Stimulated activated naive CD4-positive, alpha-beta T cell treated with Interleukin-2 at 50 U/mL for 16 hours (primary cell): Measurements from ENCODE around the gene AHI1.

Experiments
- DNase-seq: peaks from one replicate; lab custom pipeline; 2025; lab: John Stamatoyannopoulos, UW

The AHI1 gene

GRCh38 chr6:135325624-135326424 lies 171.7 kb downstream of the AHI1 start:
- no peak for DNase-seq

- no peak for DNase-seq
Observed at GRCh38 chr6:135324531-135324930, 173.0 kb downstream of the AHI1 start.

GRCh38 chr6:135323979-135324378 lies 173.6 kb downstream of the AHI1 start:
- no peak for DNase-seq

GRCh38 chr6:135323202-135323668 lies 174.3 kb downstream of the AHI1 start:
- no peak for DNase-seq

GRCh38 chr6:135322427-135323201 lies 174.9 kb downstream of the AHI1 start:
- DNase-seq: no peak

DNA sequence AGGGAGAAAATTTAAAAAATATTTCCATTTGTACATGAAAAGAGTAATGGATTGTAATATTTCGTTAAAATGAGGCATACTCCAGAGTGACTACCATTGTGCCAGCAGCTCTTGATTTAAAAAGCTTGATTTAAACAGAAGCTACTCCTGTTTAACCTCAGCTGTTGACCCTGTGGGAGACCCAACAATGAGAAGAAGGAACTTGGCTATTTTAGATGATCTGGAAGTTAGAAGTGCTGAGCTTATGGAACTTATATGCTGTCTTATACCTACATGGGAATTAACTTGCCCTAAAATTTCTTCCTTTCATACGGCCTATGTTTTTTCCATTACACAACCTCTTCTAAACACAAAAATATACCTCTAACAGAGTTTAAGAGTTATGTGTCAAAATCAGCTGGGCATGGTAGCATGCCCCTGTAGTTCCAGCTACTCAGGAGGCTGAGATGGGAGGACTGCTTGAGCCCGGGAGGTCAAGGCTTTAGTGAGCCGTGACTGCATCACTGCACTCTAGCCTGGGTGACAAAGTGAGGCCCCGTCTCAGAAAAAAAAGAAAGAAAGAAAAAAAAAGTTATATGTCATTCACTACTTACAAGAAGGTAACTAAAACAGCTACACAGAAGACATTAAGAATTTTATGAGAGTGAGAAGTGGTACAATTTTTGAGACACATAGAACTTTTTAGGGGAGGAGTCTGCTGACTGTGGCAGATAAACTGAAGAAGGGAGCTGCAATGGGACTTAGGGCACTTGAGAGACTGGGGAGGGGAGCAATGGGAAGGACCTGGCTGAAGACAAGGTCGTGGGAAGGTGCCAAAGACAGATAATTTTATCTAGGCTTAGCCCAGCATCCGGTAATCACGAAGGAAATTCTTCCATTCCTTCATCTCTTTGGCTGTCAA lies 176.6 kb downstream of the AHI1 start:
- DNase-seq: no peak

- DNase-seq: no peak
Observed at GRCh38 chr6:135319819-135320218, 177.7 kb downstream of the AHI1 start.

- DNase-seq: no peak
Observed at GRCh38 chr6:135318738-135319469, 178.6 kb downstream of the AHI1 start.

DNA sequence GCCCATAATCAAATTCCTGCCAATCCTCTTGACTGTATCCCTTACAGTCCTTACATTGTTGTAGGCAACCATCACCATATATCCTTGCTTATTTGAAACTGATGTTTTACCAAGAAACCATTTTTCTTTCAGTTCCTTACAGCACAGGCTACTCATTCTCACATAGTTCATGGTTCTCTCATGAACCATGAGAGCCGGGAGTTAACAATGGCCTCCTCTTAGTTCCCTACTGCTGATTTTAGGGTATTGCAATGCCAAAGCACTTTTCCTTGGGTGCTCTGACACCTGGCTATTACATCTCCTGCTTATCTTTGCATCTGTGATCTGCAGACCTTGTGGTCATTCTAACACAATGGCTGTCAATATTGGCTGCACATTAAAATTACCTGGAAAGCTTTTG lies 183.0 kb downstream of the AHI1 start:
- DNase-seq: no peak

DNA sequence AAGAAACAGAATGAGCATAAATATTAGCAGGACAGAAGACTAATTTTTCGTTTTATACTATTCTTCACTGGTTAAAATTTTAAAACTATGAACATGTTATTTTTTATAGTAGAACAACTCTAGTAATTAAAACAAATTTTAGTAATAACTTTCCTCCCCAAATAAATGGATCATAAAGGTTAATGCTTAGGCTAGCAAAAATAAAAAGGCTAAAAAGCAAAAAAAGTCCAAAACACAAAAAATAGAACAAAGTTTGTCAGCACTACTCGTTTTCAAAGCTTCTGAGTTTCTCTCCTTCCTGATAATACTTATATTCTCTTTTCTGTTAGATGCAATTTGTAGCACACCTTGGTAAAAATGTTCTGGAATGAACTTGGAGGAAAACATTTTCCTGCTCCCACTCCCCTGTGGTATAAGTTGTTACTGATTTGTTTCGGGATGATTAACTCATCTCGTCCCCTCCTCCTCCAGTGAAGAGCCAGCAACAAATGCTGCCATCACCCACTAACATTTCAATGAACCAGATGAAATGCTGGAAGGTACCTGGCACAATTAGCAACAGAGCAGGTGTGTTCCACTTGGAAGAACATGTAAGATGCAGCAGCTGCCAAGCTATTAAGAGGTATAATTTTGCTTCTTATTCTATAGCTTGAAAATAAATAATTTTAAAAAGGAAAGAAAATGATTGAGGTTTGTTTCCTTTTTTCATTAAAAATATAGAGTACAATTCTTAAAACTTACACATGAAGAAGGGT lies 185.9 kb downstream of the AHI1 start:
- no peak for DNase-seq

GRCh38 chr6:135310291-135310690 lies 187.2 kb downstream of the AHI1 start:
- no peak for DNase-seq

DNA sequence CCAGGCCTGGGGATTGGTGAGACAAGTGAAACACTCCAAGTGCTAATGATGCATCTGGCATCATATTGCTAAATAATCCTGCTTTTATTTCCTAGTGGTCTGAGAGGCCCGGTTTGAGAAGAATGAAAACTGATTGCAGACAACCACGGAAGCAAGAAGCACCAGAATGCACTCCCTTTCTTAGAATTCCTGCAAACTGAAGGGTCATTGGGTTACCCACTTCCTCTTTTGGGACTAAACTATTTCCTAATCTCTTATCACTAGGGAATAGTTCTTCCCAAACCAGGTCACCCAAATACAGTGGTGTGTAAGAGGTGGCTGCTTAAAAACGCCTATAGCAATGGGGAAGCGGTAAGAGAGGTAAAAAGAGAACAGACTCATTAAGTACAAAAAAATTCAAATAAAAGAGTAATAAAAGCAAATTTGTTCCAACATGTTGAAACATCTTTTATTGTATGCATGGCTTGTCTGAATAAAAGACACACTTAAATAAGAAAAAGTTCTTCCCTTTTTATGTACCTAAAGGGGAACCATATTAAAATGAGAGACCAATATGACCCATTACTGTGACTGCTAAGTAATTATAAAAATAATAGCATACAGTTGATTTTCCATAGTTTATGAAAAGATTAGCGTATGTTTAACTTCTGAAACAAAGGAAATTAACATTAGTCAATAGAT lies 190.7 kb downstream of the AHI1 start:
- no peak for DNase-seq

GRCh38 chr6:135306166-135306565 lies 191.4 kb downstream of the AHI1 start:
- no peak for DNase-seq

DNA sequence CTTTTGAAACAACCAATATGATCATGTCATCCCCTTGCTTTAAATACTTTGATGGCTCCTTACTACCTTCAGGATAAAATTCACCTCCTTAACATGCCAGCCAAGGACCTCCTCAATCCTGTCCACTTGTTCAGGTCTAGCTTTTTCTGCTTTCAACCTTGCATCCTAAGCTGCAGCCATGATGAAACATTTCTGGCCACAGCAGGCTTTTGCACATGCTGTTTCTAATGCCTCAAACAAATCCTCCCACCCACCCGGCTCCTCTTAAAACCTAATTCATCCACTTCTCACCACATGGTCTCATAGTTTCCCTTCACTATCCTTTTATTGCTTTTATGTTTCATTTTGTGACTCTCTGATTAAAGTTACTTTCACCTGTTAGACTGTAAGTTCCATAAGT lies 191.9 kb downstream of the AHI1 start:
- DNase-seq: no peak

GRCh38 chr6:135304883-135305282 lies 192.7 kb downstream of the AHI1 start:
- no peak for DNase-seq

DNA sequence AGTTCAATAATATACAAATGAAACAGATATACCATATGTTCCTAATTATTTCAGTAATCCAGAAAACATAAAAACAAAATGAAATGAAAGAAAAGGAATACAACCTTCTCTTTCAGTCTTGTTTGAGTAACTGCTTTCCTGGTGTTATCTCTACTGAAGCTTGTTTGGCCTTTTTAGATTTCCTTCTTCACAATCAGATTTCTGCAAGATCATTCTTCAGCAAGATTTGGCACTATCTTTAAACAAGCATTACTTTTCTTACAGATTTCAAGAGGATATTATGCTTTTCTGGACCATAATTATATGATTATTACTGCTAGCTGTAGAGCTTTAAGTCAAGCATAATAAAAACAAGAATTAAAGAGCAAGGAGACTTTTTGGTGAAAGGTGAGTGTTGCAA lies 196.2 kb downstream of the AHI1 start:
- no peak for DNase-seq

- no peak for DNase-seq
Observed at GRCh38 chr6:135300576-135300975, 197.0 kb downstream of the AHI1 start.

- DNase-seq: no peak
Observed at GRCh38 chr6:135299256-135299655, 198.3 kb downstream of the AHI1 start.

DNA sequence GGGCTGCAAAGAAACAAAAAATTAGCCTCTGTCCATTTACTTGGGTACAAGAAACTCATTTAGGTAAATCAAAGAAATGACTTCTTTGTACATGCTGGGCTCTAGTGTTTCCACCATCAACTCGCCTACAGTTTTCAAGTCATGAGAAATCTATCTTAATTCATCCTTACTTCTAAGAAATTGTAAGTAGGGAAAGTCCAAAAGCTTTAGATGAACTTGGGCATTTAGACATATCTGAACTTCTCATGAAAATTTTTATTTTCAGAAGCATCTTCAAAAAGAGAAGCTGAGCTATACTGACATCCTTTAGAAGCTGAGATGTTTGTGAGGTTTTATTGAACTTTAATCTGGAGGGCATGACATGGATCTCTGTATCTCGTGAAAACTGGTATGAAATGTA lies 199.1 kb downstream of the AHI1 start:
- no peak for DNase-seq

- DNase-seq: no peak
Observed at GRCh38 chr6:135296715-135297114, 200.8 kb downstream of the AHI1 start.
